HepG2 (cell line): ENCODE measurements around the gene SLC9C2. TPM values are rescaled to one million over a fixed set of nuclear protein-coding genes. Genes with fewer than 3 reads are reported as not detected.
A peak's percentile ranks its signal among the peaks of the same experiment; 100 is the strongest.
"Not testable (repeated sequence)": the region's sequence is repeated elsewhere in the genome, so short reads cannot be mapped to it uniquely, and the experiment has no call there.

Source experiments
- ATAC-seq: fragments of 200-7000 bp; cut with Tn5 transposase; 3 replicates; pipeline ENCODE4 v1.9.1; 2020; ENCODE audit warnings: mild to moderate bottlenecking, moderate library complexity
- BruUV-seq: library from RNA; stranded (reverse); fragments of 400-500 nt; replicated peaks from 2 replicates; lab custom pipeline; 2021; lab: Mats Ljungman, UMichigan
- CTCF ChIA-PET: fragments of 300-600 bp; formaldehyde crosslinking; extraction: SDS; loops from one replicate; lab custom pipeline; 2021; ENCODE audit warnings: low total read pairs, inconsistent platforms, low intra/inter-chr PET ratio; lab: Yijun Ruan, JAX
- POLR2A ChIA-PET: fragments of 350-600 bp; sonication (Branson Sonifier 250); formaldehyde crosslinking; loops from one replicate; lab custom pipeline; 2020; ENCODE audit warnings: antibody characterized with exemption, inconsistent platforms; lab: Yijun Ruan, JAX
- DNase-seq: peaks from one replicate; pipeline ENCODE4 v3.0.0-alpha.2; 2015; ENCODE audit warnings: low spot score
- FAIRE-seq: peaks from 3 replicates; lab custom pipeline; 2011; peaks lifted over from hg19 to GRCh38; lab: Jason Lieb, UNC
- H2AFZ ChIP-seq: one replicate; pipeline ENCODE4 v1.6.1; 2011; ENCODE audit warnings: low read length, inconsistent platforms
- H3K27ac ChIP-seq: fragments of 300-600 bp; 3 replicates; pipeline ENCODE4 v1.8.0; 2011; ENCODE audit warnings: mixed run types, mild to moderate bottlenecking, mixed read lengths, low read length, inconsistent platforms; ENCODE audit not compliant: insufficient read depth; ENCODE audit errors: extremely low read length
- H3K27me3 ChIP-seq, 2 experiments: fragments of 200-600 bp in 1 of 2; 2 replicates in 1 of 2; 3 replicates in 1 of 2; pipeline versions ENCODE4 v1.6.0 to v1.8.0; 2011; ENCODE audit warnings: low read length in 2 of 2, mild to moderate bottlenecking in 2 of 2, moderate library complexity in 2 of 2, inconsistent platforms in 1 of 2; ENCODE audit not compliant: insufficient read depth in 2 of 2, control insufficient read depth in 1 of 2
- H3K36me3 ChIP-seq, 2 experiments: fragments of 200-600 bp in 1 of 2; replicated peaks in 1 of 2; 2 replicates in 1 of 2; 3 replicates in 1 of 2; pipeline versions ENCODE4 v1.5.1 to v1.8.0; 2011; ENCODE audit warnings: low read length in 2 of 2, inconsistent platforms in 1 of 2; ENCODE audit not compliant: insufficient read depth in 2 of 2, control insufficient read depth in 1 of 2
- H3K4me1 ChIP-seq: 2 replicates; pipeline ENCODE4 v1.5.1; 2012; ENCODE audit warnings: low read length, inconsistent platforms; ENCODE audit not compliant: insufficient read depth
- H3K4me2 ChIP-seq: 2 replicates; pipeline ENCODE4 v1.6.0; 2011; ENCODE audit warnings: low read depth, low read length, inconsistent platforms
- H3K4me3 ChIP-seq, 3 experiments: fragments of 200-600 bp in 1 of 3; sonication (generic), shearing (Covaris generic) in 1 of 3; replicated peaks in 1 of 3; 2 replicates each; pipeline ENCODE4 v1.5.1; 2011 to 2016; ENCODE audit warnings: low read length in 3 of 3, inconsistent platforms in 2 of 3, low read depth in 2 of 3, mild to moderate bottlenecking in 2 of 3, control low read depth in 1 of 3, mixed read lengths in 1 of 3; ENCODE audit not compliant: insufficient read depth in 1 of 3
- H3K79me2 ChIP-seq: one replicate; pipeline ENCODE4 v1.6.1; 2011; ENCODE audit warnings: low read length, inconsistent platforms; ENCODE audit not compliant: insufficient read depth
- H3K9ac ChIP-seq: 2 replicates; pipeline ENCODE4 v1.6.0; 2011; ENCODE audit warnings: mild to moderate bottlenecking, low read depth, low read length, inconsistent platforms; ENCODE audit not compliant: insufficient read depth
- H3K9me3 ChIP-seq: 2 replicates; pipeline ENCODE4 v1.5.1; 2012; ENCODE audit warnings: mild to moderate bottlenecking, low read length
- H4K20me1 ChIP-seq: 2 replicates; pipeline ENCODE4 v1.6.0; 2011; ENCODE audit warnings: inconsistent platforms, mild to moderate bottlenecking, low read length, moderate library complexity; ENCODE audit not compliant: insufficient read depth
- FOXO1 ChIP-seq: sonication (generic); formaldehyde crosslinking; IDR thresholded peaks from 2 replicates; pipeline ENCODE4 v1.4.0; 2020; ENCODE audit warnings: missing genetic modification reagents
- HDAC1 ChIP-seq: sonication (generic); formaldehyde crosslinking; IDR thresholded peaks from 2 replicates; pipeline ENCODE4 v1.5.1; 2020; ENCODE audit warnings: mild to moderate bottlenecking, missing genetic modification reagents
- MEIS2 ChIP-seq: sonication (generic); formaldehyde crosslinking; IDR thresholded peaks from 2 replicates; pipeline ENCODE4 v1.9.0; 2021; ENCODE audit warnings: mild to moderate bottlenecking, missing genetic modification reagents
- MYC ChIP-seq: sonication (generic); formaldehyde crosslinking; IDR thresholded peaks from 2 replicates; pipeline ENCODE4 v1.9.0; 2021; ENCODE audit warnings: missing genetic modification reagents, borderline replicate concordance
- ZNF788 ChIP-seq: sonication (generic); formaldehyde crosslinking; IDR thresholded peaks from 2 replicates; pipeline ENCODE4 v1.5.0; 2020; ENCODE audit warnings: mild to moderate bottlenecking, missing genetic modification reagents, borderline replicate concordance
- WGBS: methylation state at CpG from one replicate; pipeline ENCODE4 v1.1.6; 2017; ENCODE audit warnings: low lambda C conversion rate; 5-methylcytosine and 5-hydroxymethylcytosine counted together
- in situ Hi-C: cut with HindIII; loops from 2 replicates; pipeline ENCODE4 v1.10.0; 2017; ENCODE audit warnings: low pct_unique_long_range_greater_than_20kb; ENCODE audit not compliant: extremely low pct_ligation_motif_present
- intact Hi-C: fragments of 100-400 bp; cut with micrococcal nuclease; formaldehyde crosslinking; loops from one replicate; pipeline ENCODE4 v1.10.0; 2022; ENCODE audit not compliant: unreplicated experiment
- polyA plus RNA-seq, 8 experiments: library from polyadenylated mRNA; depleted of rRNA in 3 of 8; stranded (reverse) in 7 of 8; unstranded in 1 of 8; fragments of >200 nt; fragmentation: Illumina TruSeq in 4 of 8; extraction: Trizol in 4 of 8; gene quantifications; 2 replicates each; pipeline versions ENCODE4 v1.2.1 to v1.2.3, GENCODE V29; 2011 to 2016; ENCODE audit warnings: low read depth in 4 of 8, missing spikeins in 1 of 8, mixed read lengths in 1 of 8; ENCODE audit not compliant: insufficient read depth in 1 of 8
- total RNA-seq, 5 experiments: library from RNA; depleted of rRNA; stranded (reverse); fragments of >200 nt; fragmentation: Illumina TruSeq; extraction: Trizol; gene quantifications; 2 replicates each; pipeline ENCODE4 v1.2.3, GENCODE V29; 2016; ENCODE audit warnings: low read depth in 1 of 5

SLC9C2 gene
- total and polyA plus RNA-seq, 2 of the 13 experiments (the other 11 are each of a cell fraction or from before 2014, with no cell fraction given): 0.03 TPM; not detected in 1

DNA sequence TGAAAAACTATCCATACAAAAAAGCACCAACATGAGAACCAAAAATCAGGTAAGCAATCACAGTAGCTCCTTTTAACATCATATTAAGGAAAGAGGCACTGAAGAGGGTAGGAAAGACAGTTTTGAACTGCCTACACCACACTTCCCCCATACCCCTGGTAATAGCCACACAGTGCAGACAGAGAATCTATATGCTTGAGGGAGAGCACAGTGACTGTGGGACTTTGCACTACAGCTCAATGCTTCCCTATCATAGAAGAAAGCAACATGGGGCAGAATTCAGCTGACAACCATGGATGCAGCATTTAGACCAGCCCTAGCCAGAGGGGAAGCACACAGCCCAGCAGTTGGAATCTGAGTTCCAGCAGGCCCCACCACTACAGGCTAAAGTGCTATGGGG is 24.4 kb upstream of the SLC9C2 start:
- Histone ChIP-seq H3K27me3 (no peaks in the 10 kb centered on the region), H4K20me1 (no peaks in the 10 kb centered on the region), H2AFZ (no peak overlapping the region), H3K79me2 (no peaks in the 10 kb centered on the region), H3K36me3 (no peaks in the 10 kb centered on the region), H3K4me3 (no peak overlapping the region), H3K4me2 (no peak overlapping the region), H3K9ac (no peak overlapping the region), H3K27ac (no peak overlapping the region), H3K4me1 (no peaks in the 10 kb centered on the region), H3K9me3 (no peaks in the 10 kb centered on the region)
- FAIRE-seq (no peak), ATAC-seq (peak; percentile 52), DNase-seq (no peak)
- POLR2A ChIA-PET: no interaction called here
- in situ Hi-C loops (no loop called here), intact Hi-C loops (no loop called here)
- BruUV-seq: no TSS peak
- CTCF ChIA-PET: no interaction called here
- no peak for TF ChIP-seq MYC (CRISPR knock-in tag)

DNA sequence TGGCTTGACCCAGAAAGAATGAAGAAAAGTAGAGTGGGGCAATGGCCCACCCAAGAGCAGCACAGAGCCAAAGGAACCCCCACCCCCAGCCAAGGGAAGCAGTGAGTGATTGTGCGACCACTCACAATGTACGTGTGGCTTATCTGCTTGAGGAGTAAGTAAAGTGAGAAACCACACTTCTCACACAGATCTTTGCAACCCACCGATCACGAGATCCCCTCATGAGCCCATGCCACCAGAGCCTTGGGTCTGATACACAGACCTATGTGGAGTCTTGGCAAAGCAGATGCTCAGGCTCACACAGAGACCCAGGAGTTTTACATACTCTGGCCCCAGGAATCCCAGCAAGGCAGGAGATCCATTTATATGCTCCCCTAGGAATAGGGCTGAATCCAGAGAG is 14.0 kb upstream of the SLC9C2 start:
- Histone ChIP-seq H3K27me3 (no peaks in the 10 kb centered on the region; a peak in 1 of 5 replicates), H3K9me3 (no peaks in the 10 kb centered on the region), H3K79me2 (no peaks in the 10 kb centered on the region), H3K4me2 (no peak overlapping the region), H3K9ac (no peak overlapping the region), H3K4me3 (no peak overlapping the region), H3K27ac (no peak overlapping the region), H3K4me1 (no peaks in the 10 kb centered on the region), H3K36me3 (no peaks in the 10 kb centered on the region), H2AFZ (no peak overlapping the region), H4K20me1 (no peaks in the 10 kb centered on the region)
- BruUV-seq: no TSS peak
- no peak for DNase-seq
- WGBS: 60% methylated on average over 2 of the region's 4 CpGs
- ChIA-PET POLR2A (no interaction called here), CTCF (no interaction called here)
- no peak for ATAC-seq
- no peak for FAIRE-seq
- intact Hi-C loops: no loop called here
- in situ Hi-C loops: no loop called here
- no peak for TF ChIP-seq HDAC1 (CRISPR knock-in tag)
- TF ChIP-seq ZNF788 (CRISPR knock-in tag): no peak
- TF ChIP-seq FOXO1 (CRISPR knock-in tag): no peak
- no peak for TF ChIP-seq MEIS2 (CRISPR knock-in tag)

DNA sequence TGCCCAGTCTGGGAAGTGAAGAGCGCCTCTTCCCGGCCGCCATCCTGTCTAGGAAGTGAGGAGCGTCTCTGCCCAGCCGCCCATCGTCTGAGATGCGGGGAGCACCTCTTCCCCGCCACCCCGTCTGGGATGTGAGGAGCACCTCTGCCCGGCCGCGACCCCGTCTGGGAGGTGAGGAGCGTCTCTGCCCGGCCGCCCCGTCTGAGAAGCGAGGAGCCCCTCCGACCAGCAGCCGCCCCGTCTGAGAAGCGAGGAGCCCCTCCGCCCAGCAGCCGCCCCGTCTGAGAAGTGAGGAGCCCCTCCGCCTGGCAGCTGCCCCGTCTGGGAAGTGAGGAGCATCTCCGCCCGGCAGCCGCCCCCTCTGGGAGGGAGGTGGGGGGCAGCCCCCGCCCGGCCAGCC is 10.2 kb upstream of the SLC9C2 start:
- BruUV-seq, FAIRE-seq, in situ Hi-C loops: not testable (repeated sequence)

More for the DNA sequence above, 10.2 kb upstream of the SLC9C2 start:
- CTCF ChIA-PET, POLR2A ChIA-PET, ATAC-seq, H4K20me1 ChIP-seq, DNase-seq, H3K4me3 ChIP-seq, H3K4me2 ChIP-seq, H3K36me3 ChIP-seq, H3K79me2 ChIP-seq, H3K9ac ChIP-seq, H3K4me1 ChIP-seq, H3K27me3 ChIP-seq, H3K9me3 ChIP-seq, intact Hi-C loops, H3K27ac ChIP-seq, H2AFZ ChIP-seq: not testable (repeated sequence)
- WGBS: 88% methylated on average over 18 of the region's 32 CpGs
